Endometrium (tissue), 2 donors: ENCODE measurements around the gene IGFL1.
"Not testable (repeated sequence)": the region's sequence is repeated elsewhere in the genome, so short reads cannot be mapped to it uniquely, and the experiment has no call there.

Source experiments
- FAIRE-seq: peaks from 2 replicates; lab custom pipeline; 2012; peaks lifted over from hg19 to GRCh38; lab: Jason Lieb, UNC
- donor health status: control.
- donor health status: control.

The IGFL1 gene

GRCh38 chr19:46271481-46272197 is 42.1 kb downstream of the IGFL1 start:
- FAIRE-seq, result no peak

GRCh38 chr19:46273931-46274330 is 44.4 kb downstream of the IGFL1 start:
- not testable (repeated sequence) for FAIRE-seq

GRCh38 chr19:46279177-46279576 is 49.6 kb downstream of the IGFL1 start:
- no peak for FAIRE-seq
